GM12892 (cell line): Measurements from ENCODE around the gene FGF4.

ENCODE experiments used
- POLR2A ChIP-seq: IDR thresholded peaks from 2 replicates; pipeline ENCODE4 v1.6.1; 2011; ENCODE audit warnings: low read depth, low read length, control low read depth
- POLR2AphosphoS5 ChIP-seq: IDR thresholded peaks from 2 replicates; pipeline ENCODE4 v1.6.1; 2011; ENCODE audit warnings: low read depth, low read length, control low read depth

DNA sequence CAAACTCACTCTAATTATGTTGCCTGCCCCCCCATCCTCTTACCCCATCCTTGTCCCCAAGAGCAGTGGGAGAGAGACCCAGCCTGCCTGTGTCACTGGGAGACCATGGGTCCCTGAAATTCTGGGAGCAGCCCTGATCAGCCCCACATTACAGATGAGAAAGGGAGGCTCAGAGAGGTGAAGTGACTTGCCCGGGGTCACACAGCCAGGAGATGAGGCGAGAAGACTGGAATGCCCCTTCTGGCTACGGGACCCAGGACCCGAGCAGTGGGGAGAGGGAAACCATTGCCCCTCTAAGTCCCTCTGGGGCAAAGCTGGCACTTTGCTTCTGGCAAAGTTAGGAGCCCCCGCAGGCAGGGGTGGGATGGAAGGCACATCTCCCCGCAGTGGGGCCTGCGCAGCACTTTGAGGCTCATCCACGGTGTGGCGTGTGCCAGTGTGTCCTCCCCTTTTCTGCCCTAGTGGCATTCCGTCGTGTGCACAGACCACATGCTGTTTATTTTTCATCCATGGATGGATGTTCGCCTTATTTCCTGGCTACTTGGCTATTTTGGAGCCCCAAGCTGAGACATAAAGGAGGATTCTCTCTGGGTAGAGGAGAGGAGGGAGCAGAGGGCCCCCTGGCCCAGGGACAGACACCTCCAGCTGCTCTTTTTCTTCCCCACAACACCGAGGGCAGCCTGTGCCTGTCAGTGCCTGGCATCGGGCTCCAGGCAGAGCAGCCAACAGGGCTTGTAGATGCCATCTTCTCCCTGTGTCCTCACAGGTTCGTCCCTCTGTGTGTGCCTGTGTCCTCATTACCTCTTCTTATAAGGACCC, 47.7 kb upstream of the FGF4 start:
- TF ChIP-seq POLR2A = no peak
- TF ChIP-seq POLR2AphosphoS5 = no peak
